HG03469 (cell line): ENCODE data around the gene ALOX5.

Experiments used
- ATAC-seq: cut with Tn5 transposase; IDR thresholded peaks from one replicate; pipeline ENCODE4 v1.9.1; 2021; ENCODE audit warnings: mild to moderate bottlenecking, moderate library complexity, moderate number of reproducible peaks; ENCODE audit not compliant: unreplicated experiment

ALOX5 gene

GRCh38 chr10:45422866-45423659 lies 49.0 kb downstream of the ALOX5 start:
- ATAC-seq = no peak

GRCh38 chr10:45423976-45424499 lies 50.0 kb downstream of the ALOX5 start:
- ATAC-seq = no peak

GRCh38 chr10:45424668-45425404 lies 50.8 kb downstream of the ALOX5 start:
- ATAC-seq = no peak

GRCh38 chr10:45425621-45426563 lies 51.9 kb downstream of the ALOX5 start:
- no peak for ATAC-seq

GRCh38 chr10:45427262-45427969 lies 53.4 kb downstream of the ALOX5 start:
- ATAC-seq = no peak

GRCh38 chr10:45427970-45428366 lies 54.0 kb downstream of the ALOX5 start:
- no peak for ATAC-seq

GRCh38 chr10:45428611-45429510 lies 54.8 kb downstream of the ALOX5 start:
- ATAC-seq = no peak

GRCh38 chr10:45429790-45430189 lies 55.8 kb downstream of the ALOX5 start:
- no peak for ATAC-seq

GRCh38 chr10:45432113-45432512 lies 58.1 kb downstream of the ALOX5 start:
- no peak for ATAC-seq

GRCh38 chr10:45432700-45433472 lies 58.9 kb downstream of the ALOX5 start:
- no peak for ATAC-seq

- ATAC-seq = peak; percentile 87
Observed at GRCh38 chr10:45433716-45434469, 59.9 kb downstream of the ALOX5 start.

- ATAC-seq = no peak
Observed at GRCh38 chr10:45437587-45438465, 63.8 kb downstream of the ALOX5 start.

GRCh38 chr10:45438466-45439090 lies 64.6 kb downstream of the ALOX5 start:
- no peak for ATAC-seq

- no peak for ATAC-seq
Observed at GRCh38 chr10:45439365-45439764, 65.3 kb downstream of the ALOX5 start.

GRCh38 chr10:45439873-45440272 lies 65.9 kb downstream of the ALOX5 start:
- no peak for ATAC-seq

GRCh38 chr10:45440511-45441062 lies 66.6 kb downstream of the ALOX5 start:
- ATAC-seq = no peak
